H9 (cell line): Measurements from ENCODE around the gene TSPY1. TPM values are rescaled to one million over a fixed set of nuclear protein-coding genes. Genes with fewer than 3 reads are reported as not detected.
"Not testable (repeated sequence)": the region's sequence is repeated elsewhere in the genome, so short reads cannot be mapped to it uniquely, and the experiment has no call there.

Experiments
- DNase-seq: peaks from one replicate; pipeline ENCODE4 v3.0.0-alpha.2; 2017
- H2AFZ ChIP-seq: one replicate; pipeline ENCODE4 v1.6.1; 2013; ENCODE audit warnings: mild to moderate bottlenecking, low read length, control low read depth, moderate library complexity
- H2AK5ac ChIP-seq: 2 replicates; pipeline ENCODE4 v1.6.1; 2013; ENCODE audit warnings: low read length, control low read depth, mixed read lengths; ENCODE audit not compliant: insufficient read length
- H2BK120ac ChIP-seq: one replicate; pipeline ENCODE4 v1.6.1; 2013; ENCODE audit warnings: low read depth, mild to moderate bottlenecking, low read length, control low read depth, inconsistent platforms; ENCODE audit not compliant: poor library complexity, severe bottlenecking
- H2BK12ac ChIP-seq: 2 replicates; pipeline ENCODE4 v1.6.1; 2013; ENCODE audit warnings: low read length, control low read depth, mixed read lengths, low read depth; ENCODE audit not compliant: insufficient read length
- H2BK15ac ChIP-seq: 2 replicates; pipeline ENCODE4 v1.6.1; 2013; ENCODE audit warnings: low read depth, low read length, control low read depth
- H2BK20ac ChIP-seq: one replicate; pipeline ENCODE4 v1.6.1; 2013; ENCODE audit warnings: low read depth, mild to moderate bottlenecking, low read length, control low read depth, inconsistent platforms; ENCODE audit not compliant: poor library complexity, severe bottlenecking
- H2BK5ac ChIP-seq: 2 replicates; pipeline ENCODE4 v1.6.1; 2013; ENCODE audit warnings: low read length, control low read depth, mixed read lengths; ENCODE audit not compliant: insufficient read length
- H3K14ac ChIP-seq: 2 replicates; pipeline ENCODE4 v1.6.1; 2013; ENCODE audit warnings: low read length, control low read depth; ENCODE audit not compliant: insufficient read depth
- H3K18ac ChIP-seq: 2 replicates; pipeline ENCODE4 v1.6.1; 2013; ENCODE audit warnings: low read depth, mild to moderate bottlenecking, mixed read lengths, low read length, control low read depth; ENCODE audit not compliant: insufficient read length
- H3K23ac ChIP-seq: 2 replicates; pipeline ENCODE4 v1.6.1; 2013; ENCODE audit warnings: low read length, control low read depth, mixed read lengths, low read depth; ENCODE audit not compliant: insufficient read length
- H3K23me2 ChIP-seq: 2 replicates; pipeline ENCODE4 v1.6.1; 2013; ENCODE audit warnings: low read depth, mild to moderate bottlenecking, mixed read lengths, low read length, control low read depth; ENCODE audit not compliant: insufficient read length, poor library complexity, severe bottlenecking
- H3K27ac ChIP-seq: 2 replicates; pipeline ENCODE4 v1.5.1; 2013; ENCODE audit warnings: low read length, control low read depth, mixed read lengths, low read depth; ENCODE audit not compliant: insufficient read length
- H3K27me3 ChIP-seq: 2 replicates; pipeline ENCODE4 v1.6.1; 2013; ENCODE audit warnings: low read length, control low read depth, inconsistent platforms; ENCODE audit not compliant: insufficient read depth
- H3K4ac ChIP-seq: 2 replicates; pipeline ENCODE4 v1.6.1; 2013; ENCODE audit warnings: low read depth, mild to moderate bottlenecking, control low read depth, inconsistent platforms, low read length, moderate library complexity
- H3K4me1 ChIP-seq: 2 replicates; pipeline ENCODE4 v1.6.1; 2013; ENCODE audit warnings: low read length, control low read depth, inconsistent platforms; ENCODE audit not compliant: insufficient read depth
- H3K4me2 ChIP-seq: 2 replicates; pipeline ENCODE4 v1.6.1; 2013; ENCODE audit warnings: low read length, control low read depth, mixed read lengths; ENCODE audit not compliant: insufficient read length, insufficient read depth
- H3K56ac ChIP-seq: 2 replicates; pipeline ENCODE4 v1.6.1; 2013; ENCODE audit warnings: low read depth, mild to moderate bottlenecking, mixed read lengths, low read length, control low read depth; ENCODE audit not compliant: insufficient read length
- H3K79me1 ChIP-seq: 2 replicates; pipeline ENCODE4 v1.6.1; 2013; ENCODE audit warnings: low read depth, mild to moderate bottlenecking, moderate library complexity, low read length, control low read depth, inconsistent platforms; ENCODE audit not compliant: insufficient read depth, poor library complexity, severe bottlenecking
- H3K79me2 ChIP-seq: 2 replicates; pipeline ENCODE4 v1.6.1; 2013; ENCODE audit warnings: low read length, control low read depth, inconsistent platforms; ENCODE audit not compliant: insufficient read depth
- H3K9ac ChIP-seq: 2 replicates; pipeline ENCODE4 v1.6.1; 2013; ENCODE audit warnings: low read length, control low read depth, mixed read lengths; ENCODE audit not compliant: insufficient read length; ENCODE audit errors: extremely low read depth
- H3K9me3 ChIP-seq: one replicate; pipeline ENCODE4 v1.6.1; 2013; ENCODE audit warnings: low read depth, low read length, inconsistent platforms; ENCODE audit not compliant: control insufficient read depth
- H3T11ph ChIP-seq: one replicate; pipeline ENCODE4 v1.6.1; 2013; ENCODE audit warnings: mild to moderate bottlenecking, low read length, control low read depth, inconsistent platforms
- H4K20me1 ChIP-seq: one replicate; pipeline ENCODE4 v1.6.1; 2013; ENCODE audit not compliant: control insufficient read depth, insufficient read length, insufficient read depth
- H4K5ac ChIP-seq: 2 replicates; pipeline ENCODE4 v1.6.1; 2013; ENCODE audit warnings: low read depth, mild to moderate bottlenecking, mixed read lengths, low read length, control low read depth; ENCODE audit not compliant: insufficient read length
- H4K8ac ChIP-seq: replicated peaks from 2 replicates; pipeline ENCODE4 v1.6.1; 2013; ENCODE audit warnings: low read length, control low read depth, mixed read lengths, low read depth; ENCODE audit not compliant: insufficient read length
- H4K91ac ChIP-seq: 2 replicates; pipeline ENCODE4 v1.6.1; 2013; ENCODE audit warnings: low read depth, mild to moderate bottlenecking, moderate library complexity, mixed read lengths, low read length, control low read depth; ENCODE audit not compliant: insufficient read length
- H3K27ac Mint-ChIP-seq, 3 experiments: 2 replicates in 2 of 3; 3 replicates in 1 of 3; pipeline ENCODE4 v1.8.0; 2020 to 2021; ENCODE audit warnings: mixed read lengths in 3 of 3, mild to moderate bottlenecking in 1 of 3, moderate library complexity in 1 of 3
- H3K27me3 Mint-ChIP-seq: 2 replicates; pipeline ENCODE4 v1.8.0; 2021; ENCODE audit warnings: low read depth, mild to moderate bottlenecking, moderate library complexity, mixed read lengths
- H3K36me3 Mint-ChIP-seq, 3 experiments: 2 replicates in 2 of 3; 3 replicates in 1 of 3; pipeline ENCODE4 v1.8.0; 2020 to 2021; ENCODE audit warnings: low read depth in 3 of 3, mixed read lengths in 3 of 3; ENCODE audit not compliant: insufficient read depth in 1 of 3
- H3K4me1 Mint-ChIP-seq, 2 experiments: 2 replicates each; pipeline ENCODE4 v1.8.0; 2020; ENCODE audit warnings: mixed read lengths in 2 of 2
- H3K4me3 Mint-ChIP-seq, 2 experiments: 2 replicates in 1 of 2; 3 replicates in 1 of 2; pipeline ENCODE4 v1.8.0; 2020 to 2021; ENCODE audit warnings: mild to moderate bottlenecking in 2 of 2, mixed read lengths in 2 of 2, moderate library complexity in 1 of 2
- H3K9me3 Mint-ChIP-seq, 2 experiments: 2 replicates in 1 of 2; 3 replicates in 1 of 2; pipeline ENCODE4 v1.8.0; 2020; ENCODE audit warnings: mild to moderate bottlenecking in 2 of 2, mixed read lengths in 2 of 2, moderate library complexity in 1 of 2
- WGBS: extraction: QIAGEN DNeasy Blood & Tissue Kit; methylation state at CpG from one replicate; pipeline ENCODE4 v1.1.7; 2013; ENCODE audit warnings: missing lambda C conversion rate, low lambda C conversion rate, mixed read lengths; ENCODE audit not compliant: insufficient read length; ENCODE audit errors: extremely low coverage; 5-methylcytosine and 5-hydroxymethylcytosine counted together
- long read RNA-seq: library from polyadenylated mRNA; unstranded; transcript quantifications from one replicate; pipeline ENCODE4 v2.0.0, GENCODE V29; 2020
- total RNA-seq: library from RNA; stranded (reverse); gene quantifications from 2 replicates; pipeline ENCODE4 v1.2.1, GENCODE V29; 2021

Gene TSPY1
- total RNA-seq: not detected in 2 replicates
- long read RNA-seq: 0 reads

GRCh38 chrY:9466655-9467054 lies at the start of gene TSPY1:
TSPY1 (plus strand) TSS chrY:9466955; CDS start chrY:9467001, 46 bp downstream.
- not testable (repeated sequence) for H3K9me3 Mint-ChIP-seq, H2BK120ac ChIP-seq, H4K5ac ChIP-seq, H3K36me3 Mint-ChIP-seq, H2AK5ac ChIP-seq, H3K27ac ChIP-seq, H3K4ac ChIP-seq, H2BK5ac ChIP-seq, H3K23me2 ChIP-seq, H3K14ac ChIP-seq, H3K79me2 ChIP-seq, H2BK20ac ChIP-seq, H3K27ac Mint-ChIP-seq, H4K91ac ChIP-seq, H3K4me1 Mint-ChIP-seq, H3K4me1 ChIP-seq, H3K56ac ChIP-seq, H3K4me3 Mint-ChIP-seq, H3K27me3 ChIP-seq, H3K9me3 ChIP-seq, DNase-seq, H3K4me2 ChIP-seq, H3T11ph ChIP-seq, H3K18ac ChIP-seq, H2BK15ac ChIP-seq, H4K8ac ChIP-seq, H3K9ac ChIP-seq, H3K79me1 ChIP-seq, H3K23ac ChIP-seq, H3K27me3 Mint-ChIP-seq, H2BK12ac ChIP-seq, H2AFZ ChIP-seq, H4K20me1 ChIP-seq
- no CpG with 5 or more reads among the region's 25 CpGs for WGBS

DNA sequence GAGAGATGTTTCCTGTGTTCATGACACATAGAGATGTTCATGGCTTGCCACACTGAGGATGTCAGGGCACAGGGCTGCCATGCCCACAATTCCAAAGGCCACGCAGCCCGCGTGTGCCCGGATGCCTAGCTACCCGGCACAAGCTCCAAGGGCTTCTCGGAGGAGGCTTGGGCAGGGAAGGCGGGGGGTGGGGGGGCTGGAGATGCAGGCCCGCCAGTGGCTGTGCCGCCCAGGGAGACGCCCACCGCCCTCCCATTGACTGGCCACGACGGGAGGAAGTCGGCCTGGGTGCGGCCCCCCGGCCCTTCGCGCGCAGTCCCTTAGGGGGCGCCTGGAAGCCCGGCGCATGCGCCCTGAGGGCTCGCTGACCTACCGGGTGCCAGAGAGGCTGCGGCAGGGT lies 20.2 kb downstream of the TSPY1 start, which contains the start of gene TSPY9:
Gene TSPY9, plus strand, starts transcription at position 301 of the 400 bp plus-strand sequence. Its CDS starts 46 bp downstream, at position 347.
- not testable (repeated sequence) for H3K4ac ChIP-seq, H2BK15ac ChIP-seq, H2AFZ ChIP-seq, H2BK20ac ChIP-seq, H3K18ac ChIP-seq, H3K79me2 ChIP-seq, H3K27ac Mint-ChIP-seq, H2AK5ac ChIP-seq, H4K8ac ChIP-seq, H3K27ac ChIP-seq, H4K20me1 ChIP-seq, H3T11ph ChIP-seq, H3K23ac ChIP-seq, H3K4me2 ChIP-seq, H4K5ac ChIP-seq, H3K27me3 Mint-ChIP-seq, DNase-seq, H2BK120ac ChIP-seq, H3K14ac ChIP-seq, H3K79me1 ChIP-seq, H3K9ac ChIP-seq, H3K23me2 ChIP-seq, H4K91ac ChIP-seq, H2BK5ac ChIP-seq, H3K4me1 Mint-ChIP-seq, H3K36me3 Mint-ChIP-seq, H3K56ac ChIP-seq, H3K9me3 Mint-ChIP-seq, H2BK12ac ChIP-seq, H3K4me3 Mint-ChIP-seq, H3K4me1 ChIP-seq, H3K27me3 ChIP-seq, H3K9me3 ChIP-seq
- no CpG with 5 or more reads among the region's 26 CpGs for WGBS
